Adrenal gland (tissue), 5 donors: ENCODE measurements around the gene INPP4B.

Source experiments
- CTCF ChIP-seq, 6 experiments: fragments of 450-650 bp in 4 of 6; fragments of 200-600 bp in 2 of 6; sonication (generic) in 1 of 6; IDR thresholded peaks; 1 replicate in 5 of 6; 2 replicates in 1 of 6; pipeline versions ENCODE4 v1.5.1 to v1.8.0; 2016 to 2021; ENCODE audit warnings: antibody characterized with exemption in 6 of 6, mild to moderate bottlenecking in 2 of 6, moderate library complexity in 1 of 6
- POLR2A ChIP-seq, 2 donors: fragments of 450-650 bp; IDR thresholded peaks; one replicate each; pipeline ENCODE4 v1.6.1; 2017; ENCODE audit warnings: antibody characterized with exemption in 2 of 2, mild to moderate bottlenecking in 2 of 2, moderate library complexity in 1 of 2
- donor health status: DM: no; HTN: no; CAD: no.

DNA sequence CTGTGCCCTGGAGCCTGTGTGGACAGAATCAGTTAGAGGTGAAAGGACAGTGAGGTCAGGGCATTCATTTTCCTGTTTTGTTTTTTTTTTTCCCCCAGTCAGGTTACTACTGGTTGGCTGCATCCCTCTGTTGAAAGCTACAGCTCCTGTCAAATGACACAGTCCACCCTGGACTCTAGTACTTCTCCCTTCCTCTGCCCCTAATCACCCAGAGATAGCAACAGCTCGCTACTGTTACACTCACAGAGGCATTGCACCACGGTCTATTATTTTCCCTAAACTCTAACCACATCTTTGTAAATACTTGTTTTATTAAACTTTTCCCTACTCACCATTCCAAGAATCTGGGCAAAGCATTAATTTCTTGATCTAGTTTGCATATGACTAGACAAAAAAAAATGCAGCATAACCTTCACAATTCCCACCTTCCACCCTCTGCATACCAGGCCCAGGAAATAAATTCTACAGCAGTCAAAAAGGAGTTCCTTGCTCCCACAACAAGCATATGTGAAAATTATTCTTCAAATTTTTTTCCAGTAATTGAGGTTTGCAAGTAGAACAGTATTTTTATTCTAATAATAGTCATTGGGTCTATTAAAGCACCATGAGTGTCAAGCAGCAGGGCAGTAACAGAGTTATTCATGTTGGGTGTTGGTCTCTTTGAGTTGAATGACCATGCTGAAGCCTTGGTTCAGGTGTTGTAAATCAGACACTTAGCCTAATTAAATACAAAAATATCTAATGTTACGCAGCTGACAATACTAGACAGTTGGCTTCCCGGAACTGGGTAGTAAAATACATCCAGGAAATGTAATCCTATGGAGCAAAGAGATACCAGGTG is 329.2 kb downstream of the INPP4B start:
- no peak for TF ChIP-seq CTCF (IDR thresholded peaks at IDR 0.05)
- no peak for TF ChIP-seq POLR2A (IDR thresholded peaks at IDR 0.05)
